Endothelial cell (in vitro differentiated cells): Measurements from ENCODE around the gene THEMIS. TPM values are rescaled to one million over a fixed set of nuclear protein-coding genes. Genes with fewer than 3 reads are reported as not detected.

ENCODE experiments used
- DNase-seq: peaks from one replicate; pipeline ENCODE4 v3.0.0; 2021; ENCODE audit warnings: low spot score
- H3K27ac Mint-ChIP-seq: one replicate; pipeline ENCODE4 v1.8.0; 2021; ENCODE audit warnings: mixed read lengths, inconsistent platforms; ENCODE audit not compliant: unreplicated experiment
- H3K27me3 Mint-ChIP-seq: one replicate; pipeline ENCODE4 v1.8.0; 2021; ENCODE audit warnings: mild to moderate bottlenecking, moderate library complexity, mixed read lengths, inconsistent platforms; ENCODE audit not compliant: unreplicated experiment
- H3K36me3 Mint-ChIP-seq: one replicate; pipeline ENCODE4 v1.8.0; 2021; ENCODE audit warnings: mild to moderate bottlenecking, low read depth, mixed read lengths, inconsistent platforms; ENCODE audit not compliant: unreplicated experiment
- H3K4me1 Mint-ChIP-seq: one replicate; pipeline ENCODE4 v1.8.0; 2021; ENCODE audit warnings: mild to moderate bottlenecking, mixed read lengths, inconsistent platforms; ENCODE audit not compliant: unreplicated experiment
- H3K4me3 Mint-ChIP-seq: one replicate; pipeline ENCODE4 v1.8.0; 2021; ENCODE audit warnings: mild to moderate bottlenecking, mixed read lengths, inconsistent platforms; ENCODE audit not compliant: unreplicated experiment
- H3K9me3 Mint-ChIP-seq: one replicate; pipeline ENCODE4 v1.8.0; 2021; ENCODE audit warnings: mixed read lengths, inconsistent platforms; ENCODE audit not compliant: unreplicated experiment
- total RNA-seq: library from RNA; stranded (reverse); fragmentation: NEBNext Ultra II Directional; extraction: Animal tissue kit (Norgen Biotek cat#: 25700); gene quantifications from one replicate; pipeline ENCODE4 v1.2.1, GENCODE V29; 2021; ENCODE audit not compliant: unreplicated experiment
- TF ChIP-seq, protein P1 (sequence below): fragments of 200-600 bp; sonication (generic); IDR thresholded peaks from one replicate; pipeline ENCODE4 v1.5.0; 2021; ENCODE audit warnings: antibody characterized with exemption; ENCODE audit not compliant: unreplicated experiment

The THEMIS gene
- total RNA-seq, 1 donor from 2014 or later, result not detected

DNA sequence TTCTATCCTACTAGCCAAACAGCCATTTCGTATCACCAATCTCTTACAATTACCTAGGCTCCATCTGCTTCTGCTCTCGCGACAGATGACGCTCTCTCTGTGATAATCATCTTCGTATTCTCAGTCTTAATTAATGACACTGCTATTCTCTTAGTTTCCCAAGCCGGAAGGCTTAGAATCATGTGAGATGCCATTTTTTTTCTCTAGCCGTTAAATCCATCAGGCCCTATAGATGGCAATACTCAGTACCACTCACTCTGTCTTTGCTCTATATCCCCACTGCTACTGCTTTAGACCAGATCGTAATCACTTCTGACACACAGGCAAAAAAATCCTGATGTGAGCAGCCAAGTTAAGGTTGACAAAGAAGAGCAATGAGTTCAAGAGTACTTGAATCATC lies 2.1 kb upstream of the THEMIS start:
- H3K27ac Mint-ChIP-seq, result no peak overlapping the region
- peaks cover 5% of the 10 kb centered on the region for H3K4me1 Mint-ChIP-seq
- no peak for DNase-seq
- no peaks in the 10 kb centered on the region for H3K27me3 Mint-ChIP-seq
- no peaks in the 10 kb centered on the region for H3K9me3 Mint-ChIP-seq
- H3K4me3 Mint-ChIP-seq, result no peak overlapping the region
- no peaks in the 10 kb centered on the region for H3K36me3 Mint-ChIP-seq
- TF ChIP-seq, protein P1, sequence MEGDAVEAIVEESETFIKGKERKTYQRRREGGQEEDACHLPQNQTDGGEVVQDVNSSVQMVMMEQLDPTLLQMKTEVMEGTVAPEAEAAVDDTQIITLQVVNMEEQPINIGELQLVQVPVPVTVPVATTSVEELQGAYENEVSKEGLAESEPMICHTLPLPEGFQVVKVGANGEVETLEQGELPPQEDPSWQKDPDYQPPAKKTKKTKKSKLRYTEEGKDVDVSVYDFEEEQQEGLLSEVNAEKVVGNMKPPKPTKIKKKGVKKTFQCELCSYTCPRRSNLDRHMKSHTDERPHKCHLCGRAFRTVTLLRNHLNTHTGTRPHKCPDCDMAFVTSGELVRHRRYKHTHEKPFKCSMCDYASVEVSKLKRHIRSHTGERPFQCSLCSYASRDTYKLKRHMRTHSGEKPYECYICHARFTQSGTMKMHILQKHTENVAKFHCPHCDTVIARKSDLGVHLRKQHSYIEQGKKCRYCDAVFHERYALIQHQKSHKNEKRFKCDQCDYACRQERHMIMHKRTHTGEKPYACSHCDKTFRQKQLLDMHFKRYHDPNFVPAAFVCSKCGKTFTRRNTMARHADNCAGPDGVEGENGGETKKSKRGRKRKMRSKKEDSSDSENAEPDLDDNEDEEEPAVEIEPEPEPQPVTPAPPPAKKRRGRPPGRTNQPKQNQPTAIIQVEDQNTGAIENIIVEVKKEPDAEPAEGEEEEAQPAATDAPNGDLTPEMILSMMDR, result no peak

DNA sequence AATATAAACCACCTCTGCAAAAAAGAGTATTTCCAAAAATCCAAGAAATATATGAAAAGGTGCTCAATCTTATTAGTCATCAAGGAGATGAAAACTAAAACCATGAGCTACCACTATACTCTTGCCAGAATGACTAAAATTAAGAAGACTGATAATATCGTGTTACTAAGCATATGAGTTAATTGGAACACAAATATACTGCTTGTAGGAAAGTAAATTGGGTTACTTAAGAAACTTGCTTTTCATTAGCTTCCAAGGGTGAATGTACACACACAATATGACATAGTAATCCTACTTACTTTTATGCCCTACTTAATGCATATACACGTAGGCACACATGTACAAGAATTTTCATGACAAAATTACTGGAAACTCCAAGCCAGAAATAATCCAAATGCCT lies 3.4 kb downstream of the THEMIS start:
- no peaks in the 10 kb centered on the region for H3K36me3 Mint-ChIP-seq
- H3K4me1 Mint-ChIP-seq, result peaks cover 9% of the 10 kb centered on the region
- no peak overlapping the region for H3K4me3 Mint-ChIP-seq
- no peaks in the 10 kb centered on the region for H3K9me3 Mint-ChIP-seq
- no peak for DNase-seq
- no peaks in the 10 kb centered on the region for H3K27me3 Mint-ChIP-seq
- TF ChIP-seq, protein P1, result no peak
- H3K27ac Mint-ChIP-seq, result no peak overlapping the region

DNA sequence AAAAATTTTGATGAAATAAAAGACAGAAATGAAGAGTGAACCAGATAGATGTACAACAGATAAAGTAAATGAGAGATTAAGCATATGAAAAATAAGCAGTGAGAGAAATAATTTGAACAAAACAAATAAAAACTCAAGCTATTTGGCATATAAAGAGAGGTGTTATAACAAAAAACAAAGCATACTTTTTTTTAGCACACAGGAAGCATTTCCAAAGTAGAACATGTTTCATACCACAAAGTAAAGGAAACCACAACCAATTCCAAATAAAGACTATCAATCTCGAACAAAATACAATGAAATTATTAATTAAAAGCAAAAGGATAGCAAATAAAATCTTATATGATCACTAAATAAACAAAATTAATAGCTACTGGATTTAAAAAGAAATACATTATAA lies 6.8 kb downstream of the THEMIS start:
- Mint-ChIP-seq H3K9me3 (no peaks in the 10 kb centered on the region), H3K36me3 (no peaks in the 10 kb centered on the region), H3K27me3 (no peaks in the 10 kb centered on the region), H3K27ac (no peak overlapping the region), H3K4me3 (no peak overlapping the region), H3K4me1 (peaks cover 4% of the 10 kb centered on the region)
- TF ChIP-seq, protein P1, result no peak
- no peak for DNase-seq

DNA sequence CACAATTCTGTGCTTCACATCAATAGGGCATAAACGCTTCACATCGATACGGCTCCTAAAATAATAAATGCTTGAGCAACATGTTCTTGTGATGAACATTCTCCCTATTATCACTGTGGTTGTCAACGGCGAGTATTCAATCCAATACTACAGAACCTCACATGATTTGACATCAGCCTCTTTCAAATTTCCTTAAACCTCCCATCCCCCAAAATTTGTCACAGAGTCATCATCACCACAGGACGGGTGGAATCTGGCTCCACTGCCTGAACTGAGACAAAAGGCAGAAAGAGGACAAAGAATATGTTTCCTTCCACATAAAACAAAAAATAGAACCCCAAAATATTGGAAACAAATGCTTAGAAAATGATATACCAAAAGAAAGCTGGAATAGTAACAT lies 7.3 kb downstream of the THEMIS start:
- Mint-ChIP-seq H3K9me3 (no peaks in the 10 kb centered on the region), H3K36me3 (no peaks in the 10 kb centered on the region), H3K4me3 (no peak overlapping the region), H3K4me1 (peaks cover 4% of the 10 kb centered on the region), H3K27ac (no peak overlapping the region), H3K27me3 (no peaks in the 10 kb centered on the region)
- TF ChIP-seq, protein P1, result no peak
- DNase-seq, result no peak

DNA sequence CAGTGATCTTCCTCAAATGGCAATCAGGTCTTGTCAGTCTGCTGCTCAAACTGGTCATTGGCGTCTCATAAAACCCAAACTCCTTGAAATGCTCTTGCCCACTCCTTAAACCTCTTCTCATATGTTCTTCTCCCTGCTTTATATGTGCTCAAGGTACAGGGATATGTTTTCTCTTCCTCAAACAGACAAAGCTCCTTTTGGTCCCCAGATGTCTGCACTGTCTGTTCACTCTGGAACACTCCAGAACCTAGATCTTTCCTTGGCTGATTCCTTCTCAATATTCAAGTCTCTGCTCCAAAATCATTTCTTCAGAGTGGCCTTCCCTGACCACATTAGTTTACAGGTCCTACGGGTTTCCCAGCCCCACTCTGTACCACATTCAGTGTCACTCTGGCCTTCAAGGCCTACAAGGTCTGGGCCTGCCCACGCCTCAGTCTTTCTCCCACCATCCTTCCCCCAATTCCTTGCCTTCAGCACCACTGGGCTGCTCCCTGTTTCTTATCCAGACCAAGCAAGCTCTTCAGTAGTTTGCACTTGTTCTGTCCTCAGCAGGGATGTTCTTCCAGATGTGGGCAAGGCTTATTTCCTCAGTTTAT lies 9.0 kb downstream of the THEMIS start:
- H3K4me1 Mint-ChIP-seq, result peaks cover 4% of the 10 kb centered on the region
- H3K4me3 Mint-ChIP-seq, result no peak overlapping the region
- no peaks in the 10 kb centered on the region for H3K27me3 Mint-ChIP-seq
- H3K27ac Mint-ChIP-seq, result no peak overlapping the region
- no peaks in the 10 kb centered on the region for H3K36me3 Mint-ChIP-seq
- TF ChIP-seq, protein P1, result no peak
- no peak for DNase-seq
- H3K9me3 Mint-ChIP-seq, result no peaks in the 10 kb centered on the region
